ENCODE results near the gene SIK2. TPM values are rescaled to one million over a fixed set of nuclear protein-coding genes. Genes with fewer than 3 reads are reported as not detected.
"Not testable (repeated sequence)": the region's sequence is repeated elsewhere in the genome, so short reads cannot be mapped to it uniquely, and the experiment has no call there.

Gene SIK2
- total RNA-seq, 1 donor from 2014 or later: 16.3 TPM

- TF ChIP-seq EZH2 (IDR thresholded peaks at IDR 0.05) (no peak), CTCF (IDR thresholded peaks at IDR 0.05) (no peak), EZH2phosphoT487 (IDR thresholded peaks at IDR 0.05) (no peak)
- Histone ChIP-seq H3K9ac (no peak overlapping the region), H2AFZ (replicated peaks) (no peak overlapping the region), H4K20me1 (ENCODE audit: low read depth) (no peaks in the 10 kb centered on the region), H3K27me3 (no peaks in the 10 kb centered on the region), H3K4me1 (peaks cover 6% of the 10 kb centered on the region), H3K36me3 (no peaks in the 10 kb centered on the region), H3F3A (ENCODE audit: low read depth) (peaks cover 17% of the 10 kb centered on the region), H3K9me3 (ENCODE audit: low read depth) (no peaks in the 10 kb centered on the region), H3K79me2 (ENCODE audit: low read depth) (peaks cover 4% of the 10 kb centered on the region), H3K27ac (no peak overlapping the region), H3K4me2 (no peak overlapping the region), H3K4me3 (no peak overlapping the region)
- DNase-seq (ENCODE audit: low spot score): no peak
- Mint-ChIP-seq H3K27me3 (ENCODE audit: insufficient read depth, low read depth) (peaks cover 5% of the 10 kb centered on the region), H3K36me3 (no peaks in the 10 kb centered on the region), H3K4me1 (peaks cover 7% of the 10 kb centered on the region), H3K27ac (no peak overlapping the region), H3K9me3 (no peaks in the 10 kb centered on the region), H3K4me3 (no peak overlapping the region)
Measured at GRCh38 chr11:111770581-111771134, 168.4 kb downstream of the SIK2 start.

GRCh38 chr11:111771205-111771604 is 169.0 kb downstream of the SIK2 start:
- DNase-seq (ENCODE audit: low spot score); H3K4me2 ChIP-seq; H3K27me3 Mint-ChIP-seq (ENCODE audit: insufficient read depth, low read depth); H3K27ac ChIP-seq; H3K36me3 Mint-ChIP-seq; H3K4me3 ChIP-seq; H3K4me3 Mint-ChIP-seq; H3K36me3 ChIP-seq; H3K27me3 ChIP-seq; H3K4me1 ChIP-seq; H3K9me3 Mint-ChIP-seq; H4K20me1 ChIP-seq (ENCODE audit: low read depth); H2AFZ ChIP-seq (replicated peaks); H3K9ac ChIP-seq; H3K4me1 Mint-ChIP-seq; H3K79me2 ChIP-seq (ENCODE audit: low read depth); H3K9me3 ChIP-seq (ENCODE audit: low read depth); H3K27ac Mint-ChIP-seq: not testable (repeated sequence)
- H3F3A ChIP-seq (ENCODE audit: low read depth): peaks cover 17% of the 10 kb centered on the region

- Histone ChIP-seq H3K36me3 (no peaks in the 10 kb centered on the region), H3K27me3 (no peaks in the 10 kb centered on the region), H3K79me2 (ENCODE audit: low read depth) (no peaks in the 10 kb centered on the region), H3K4me1 (peaks cover 2% of the 10 kb centered on the region), H3K4me3 (no peak overlapping the region), H2AFZ (replicated peaks) (no peak overlapping the region), H3K9me3 (ENCODE audit: low read depth) (no peaks in the 10 kb centered on the region), H3F3A (ENCODE audit: low read depth) (peaks cover 7% of the 10 kb centered on the region), H3K9ac (no peak overlapping the region), H3K27ac (no peak overlapping the region), H4K20me1 (ENCODE audit: low read depth) (no peaks in the 10 kb centered on the region), H3K4me2 (no peak overlapping the region)
- TF ChIP-seq CTCF (IDR thresholded peaks at IDR 0.05) (no peak), EZH2 (IDR thresholded peaks at IDR 0.05) (no peak), EZH2phosphoT487 (IDR thresholded peaks at IDR 0.05) (no peak)
- peaks cover 6% of the 10 kb centered on the region for H3K4me1 Mint-ChIP-seq
- H3K27ac Mint-ChIP-seq: no peak overlapping the region
- H3K4me3 Mint-ChIP-seq: no peak overlapping the region
- H3K27me3 Mint-ChIP-seq (ENCODE audit: insufficient read depth, low read depth): no peaks in the 10 kb centered on the region
- no peaks in the 10 kb centered on the region for H3K36me3 Mint-ChIP-seq
- no peak for DNase-seq (ENCODE audit: low spot score)
- no peaks in the 10 kb centered on the region for H3K9me3 Mint-ChIP-seq
Measured at GRCh38 chr11:111772535-111772934, 170.3 kb downstream of the SIK2 start.

GRCh38 chr11:111774955-111775710 is 172.9 kb downstream of the SIK2 start:
- Histone ChIP-seq H2AFZ (replicated peaks) (no peak overlapping the region), H3K4me1 (peaks cover 9% of the 10 kb centered on the region), H3K4me2 (no peak overlapping the region), H3K79me2 (ENCODE audit: low read depth) (no peaks in the 10 kb centered on the region), H3K27me3 (no peaks in the 10 kb centered on the region), H3K27ac (no peak overlapping the region), H3F3A (ENCODE audit: low read depth) (peaks cover 9% of the 10 kb centered on the region), H3K9ac (no peak overlapping the region), H4K20me1 (ENCODE audit: low read depth) (no peaks in the 10 kb centered on the region), H3K9me3 (ENCODE audit: low read depth) (no peaks in the 10 kb centered on the region), H3K36me3 (no peaks in the 10 kb centered on the region), H3K4me3 (no peak overlapping the region)
- no peak overlapping the region for H3K27ac Mint-ChIP-seq
- H3K36me3 Mint-ChIP-seq: no peaks in the 10 kb centered on the region
- H3K4me3 Mint-ChIP-seq: no peak overlapping the region
- no peaks in the 10 kb centered on the region for H3K9me3 Mint-ChIP-seq
- no peak for TF ChIP-seq CTCF (IDR thresholded peaks at IDR 0.05)
- TF ChIP-seq EZH2 (IDR thresholded peaks at IDR 0.05): no peak
- TF ChIP-seq EZH2phosphoT487 (IDR thresholded peaks at IDR 0.05): no peak
- H3K27me3 Mint-ChIP-seq (ENCODE audit: insufficient read depth, low read depth): no peaks in the 10 kb centered on the region
- no peak for DNase-seq (ENCODE audit: low spot score)
- H3K4me1 Mint-ChIP-seq: peaks cover 16% of the 10 kb centered on the region
